GM18951 (cell line): ENCODE data around the gene CDK3.
"Not testable (repeated sequence)": the region's sequence is repeated elsewhere in the genome, so short reads cannot be mapped to it uniquely, and the experiment has no call there.

ENCODE experiments used
- POLR2A ChIP-seq: IDR thresholded peaks from 4 replicates; pipeline ENCODE4 v1.6.1; 2011; ENCODE audit warnings: mild to moderate bottlenecking; ENCODE audit not compliant: insufficient read length, insufficient read depth; ENCODE audit errors: extremely low read depth
- in situ Hi-C: fragments of 300-500 bp; cut with MboI; formaldehyde crosslinking; loops from one replicate; pipeline ENCODE4 v1.12.0; 2022; ENCODE audit warnings: low sequenced_read_pairs, mixed read lengths, inconsistent platforms; ENCODE audit not compliant: unreplicated experiment

The CDK3 gene

DNA sequence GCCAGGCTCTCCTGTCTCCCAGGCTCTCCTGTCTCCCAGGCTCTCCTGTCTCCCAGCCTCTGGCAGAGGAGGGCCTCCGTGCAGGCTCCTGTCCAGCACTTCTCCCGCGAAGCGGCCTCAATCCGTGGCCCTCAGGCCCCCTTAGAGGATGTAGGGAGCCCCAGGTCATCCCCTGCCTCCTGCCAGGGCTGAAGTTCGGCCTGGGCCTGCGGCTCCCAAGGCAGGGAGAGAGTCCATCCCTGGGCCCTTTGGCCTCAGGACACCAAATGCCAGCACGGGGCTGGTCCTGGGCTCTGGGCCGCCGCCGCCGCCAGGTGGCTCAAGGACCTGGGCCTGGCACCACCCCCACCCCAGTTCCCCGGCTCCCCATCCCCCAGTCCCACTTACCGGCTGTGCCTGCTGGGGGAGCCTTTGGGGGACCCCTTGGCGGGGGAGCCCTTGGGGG is 26.1 kb downstream of the CDK3 start:
- in situ Hi-C loops = no loop called here

DNA sequence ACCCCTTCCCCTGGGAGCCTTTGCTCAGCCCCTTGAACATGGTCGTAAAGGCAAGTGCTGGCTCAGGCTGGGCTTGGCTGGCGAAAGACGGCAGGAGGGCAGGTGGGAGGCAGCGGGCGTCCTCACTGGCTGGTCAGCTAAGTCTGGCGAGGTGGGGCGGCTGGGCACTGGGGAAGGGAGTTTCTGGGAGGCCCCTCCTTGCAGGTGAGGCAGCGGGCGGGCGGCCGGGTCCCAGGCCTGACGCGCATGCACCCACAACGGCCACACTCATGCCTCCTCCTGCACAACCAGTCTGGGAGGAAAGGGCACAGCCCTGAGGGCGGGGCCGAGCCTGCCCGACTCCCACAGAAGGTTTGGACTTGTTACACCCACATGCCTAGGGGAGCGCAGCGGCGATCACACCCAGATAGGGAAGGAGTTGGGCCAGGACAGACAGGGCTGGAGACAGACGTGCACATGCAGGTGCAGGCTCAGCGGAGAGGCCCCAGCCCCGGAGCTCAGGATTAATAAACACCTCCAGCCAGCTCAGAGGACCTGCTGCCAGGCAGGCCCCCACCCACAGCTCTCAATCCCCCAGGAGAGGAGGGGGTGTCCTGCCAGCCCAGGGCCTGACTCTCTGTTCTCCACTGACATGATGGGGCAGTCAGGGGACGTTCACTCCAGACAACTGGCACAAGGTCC is 26.6 kb downstream of the CDK3 start, which contains the start of gene EVPL:
Gene EVPL (minus strand): TSS at position 148 of the 681 bp plus-strand sequence. CDS start 108 bp downstream, at position 40.
- in situ Hi-C loops = no loop called here
- no peak for TF ChIP-seq POLR2A

More for the DNA sequence above, 26.1 kb downstream of the CDK3 start:
- TF ChIP-seq POLR2A = no peak

DNA sequence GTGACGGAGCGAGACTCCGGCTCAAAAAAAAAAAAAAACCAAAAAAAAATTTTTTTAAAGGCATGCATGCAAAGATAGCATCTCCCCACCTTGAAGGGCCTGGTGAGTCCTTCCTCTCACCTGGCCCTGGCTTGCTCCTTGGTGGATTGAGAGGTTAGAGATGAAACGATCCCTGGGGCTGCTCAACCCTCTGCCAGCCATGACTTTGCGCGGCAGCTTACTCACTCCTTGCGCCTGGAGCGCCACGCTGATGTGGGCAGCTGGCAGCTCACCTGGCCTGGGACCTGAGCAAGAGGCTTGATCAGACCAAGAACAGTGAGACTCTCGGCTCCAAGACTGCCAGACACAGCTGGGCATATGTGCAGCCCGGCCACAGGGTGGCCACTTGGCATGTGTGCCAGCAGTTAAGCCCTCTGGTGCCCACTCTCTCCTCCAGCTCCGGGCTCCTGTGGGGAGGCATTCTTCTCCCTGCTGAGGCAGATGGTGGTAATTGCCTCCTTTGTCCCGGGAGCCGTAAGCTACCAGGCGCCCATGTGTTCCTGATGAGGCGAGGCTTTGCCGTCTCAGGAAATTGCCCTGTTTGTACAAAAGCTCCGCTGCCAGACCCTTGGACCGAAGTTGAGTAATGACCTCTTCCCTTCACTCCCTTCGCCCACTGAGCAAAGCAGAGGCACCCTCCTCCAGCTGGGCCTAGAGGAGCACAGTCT is 31.6 kb downstream of the CDK3 start:
- in situ Hi-C loops = no loop called here
- no peak for TF ChIP-seq POLR2A

DNA sequence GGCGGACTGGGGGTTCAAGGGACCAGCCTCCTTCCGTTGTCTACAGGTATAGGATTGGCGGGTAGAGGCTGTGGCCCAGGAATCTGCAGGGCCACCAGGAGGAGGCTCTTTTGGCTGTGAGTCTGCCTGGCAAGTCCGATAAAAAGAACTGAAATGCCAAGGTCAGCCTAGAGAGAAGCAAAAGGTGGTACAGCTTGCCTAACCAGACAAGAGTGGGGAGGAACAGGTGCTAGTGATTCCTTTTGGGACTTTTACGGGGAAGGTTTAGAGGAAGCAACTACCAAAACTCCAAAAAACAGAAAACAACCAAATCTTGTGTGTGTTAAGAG is 32.1 kb downstream of the CDK3 start:
- TF ChIP-seq POLR2A = no peak
- in situ Hi-C loops = no loop called here

DNA sequence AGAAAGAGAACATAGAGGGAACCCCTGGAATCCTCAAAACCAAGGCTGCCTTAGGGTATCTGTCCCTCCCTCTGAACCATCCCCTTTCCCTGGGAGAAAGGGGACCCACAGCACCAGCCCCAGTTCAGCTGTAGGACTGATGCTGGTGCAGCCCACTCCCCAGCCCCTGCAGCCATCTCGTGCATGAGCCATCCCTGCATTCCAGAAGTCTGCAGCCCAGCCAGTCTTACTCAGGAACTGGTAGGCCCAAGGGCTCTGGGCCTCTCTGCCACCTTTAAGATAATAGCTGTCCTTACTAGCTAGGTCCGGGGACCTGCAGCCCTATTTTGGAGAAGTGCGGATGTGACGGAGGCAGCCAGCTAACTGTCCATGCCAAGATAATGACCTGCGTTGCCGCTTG is 32.5 kb downstream of the CDK3 start:
- no peak for TF ChIP-seq POLR2A
- in situ Hi-C loops = no loop called here

DNA sequence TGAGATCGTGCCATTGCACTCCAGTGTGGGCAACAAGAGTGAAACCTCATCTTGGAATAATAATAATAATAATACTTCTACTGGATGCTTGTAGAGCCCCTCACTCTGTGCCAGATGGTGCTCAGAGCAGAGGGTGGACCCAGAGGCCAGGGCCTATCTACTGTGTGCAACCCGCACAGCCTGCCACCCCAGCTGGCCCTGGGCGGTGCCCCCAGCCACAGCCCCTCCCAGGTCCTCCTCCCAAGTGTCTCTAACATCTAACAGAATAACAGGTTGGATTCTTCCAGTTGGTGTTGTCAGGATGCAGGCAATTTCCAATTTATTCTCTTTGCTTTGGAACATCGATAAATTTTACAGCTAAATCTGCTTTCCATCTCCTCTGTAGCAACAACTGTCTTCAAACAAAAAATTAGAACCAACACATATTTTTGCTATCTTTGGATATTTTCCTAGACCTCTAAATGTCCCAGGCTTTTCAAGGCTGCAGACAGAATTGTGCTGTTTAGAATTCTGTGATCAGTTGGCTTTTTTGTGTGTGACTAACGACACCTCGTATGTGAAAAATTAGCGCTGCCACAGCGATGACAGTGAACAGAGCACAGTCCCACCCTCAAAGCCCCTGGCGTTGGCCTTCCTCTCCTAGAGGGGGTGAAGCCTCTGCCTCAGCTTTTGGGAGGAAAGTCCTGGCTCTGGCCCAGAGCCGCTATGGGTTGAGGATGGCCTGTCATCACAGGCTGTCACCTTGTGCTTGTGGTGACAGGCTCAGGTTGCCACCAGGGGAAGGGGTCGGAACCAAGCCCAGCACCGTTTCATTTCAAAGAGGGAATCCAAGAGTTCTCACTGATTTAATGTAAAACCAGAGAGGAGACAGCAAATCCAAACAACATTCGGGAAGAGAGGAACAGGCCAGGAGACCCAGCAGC is 34.0 kb downstream of the CDK3 start:
- TF ChIP-seq POLR2A = no peak

DNA sequence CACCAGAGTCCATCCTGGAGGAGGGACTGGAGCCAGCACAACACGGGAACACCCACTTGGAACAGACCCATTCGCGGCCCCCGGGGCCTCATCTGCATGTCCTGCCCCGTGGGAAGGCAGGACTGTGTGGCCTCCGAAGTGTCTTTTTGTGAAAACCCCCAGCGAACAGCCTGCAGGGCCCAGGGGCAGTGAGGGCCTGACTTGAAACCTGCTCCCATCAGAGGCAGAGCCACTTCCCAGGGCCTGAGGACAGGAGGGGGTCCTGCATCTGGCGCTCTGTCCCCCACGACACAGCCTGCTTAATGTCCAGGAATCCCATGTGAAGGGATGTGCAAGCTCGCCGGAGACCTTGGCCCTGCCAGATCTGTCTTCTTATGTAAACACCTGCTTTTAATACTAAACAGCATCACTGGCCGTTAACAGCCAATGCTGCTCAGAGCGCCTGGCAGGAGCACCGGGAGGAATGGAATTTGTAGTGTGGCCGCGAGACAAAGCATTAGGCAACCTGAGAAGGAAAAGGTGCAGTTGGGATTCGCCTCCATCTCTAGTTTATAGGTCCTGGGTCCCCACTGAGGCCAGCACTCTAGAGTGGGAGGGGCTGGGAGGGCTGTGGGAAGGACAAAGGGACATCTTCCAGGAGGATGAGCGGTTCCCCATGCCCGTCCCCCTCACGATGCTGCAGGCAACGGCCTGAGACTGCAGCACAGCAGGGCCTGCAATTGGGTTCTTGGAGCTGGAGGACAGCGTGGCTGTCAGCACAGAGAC is 36.0 kb downstream of the CDK3 start:
- in situ Hi-C loops = no loop called here
- no peak for TF ChIP-seq POLR2A

More for the DNA sequence above, 34.0 kb downstream of the CDK3 start:
- in situ Hi-C loops = no loop called here

DNA sequence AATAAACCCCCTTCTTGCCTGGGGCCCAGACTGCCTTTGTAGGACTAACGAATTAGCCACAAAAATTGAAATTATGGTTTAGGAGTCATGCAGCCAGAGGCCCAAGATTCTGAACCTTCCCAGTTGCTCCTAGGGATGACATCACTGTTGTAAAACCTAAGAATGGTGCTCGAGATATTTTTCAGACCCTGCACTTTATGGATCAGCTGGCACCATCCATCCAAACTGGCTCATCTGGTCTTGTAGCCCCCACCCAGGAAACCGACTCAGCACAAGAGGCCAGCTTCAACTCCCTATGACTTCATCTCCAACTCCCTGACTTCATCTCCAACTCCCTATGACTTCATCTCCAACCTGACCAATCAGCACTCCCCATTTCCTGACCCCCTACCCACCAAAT is 37.4 kb downstream of the CDK3 start:
- no peak for TF ChIP-seq POLR2A
- in situ Hi-C loops = no loop called here

DNA sequence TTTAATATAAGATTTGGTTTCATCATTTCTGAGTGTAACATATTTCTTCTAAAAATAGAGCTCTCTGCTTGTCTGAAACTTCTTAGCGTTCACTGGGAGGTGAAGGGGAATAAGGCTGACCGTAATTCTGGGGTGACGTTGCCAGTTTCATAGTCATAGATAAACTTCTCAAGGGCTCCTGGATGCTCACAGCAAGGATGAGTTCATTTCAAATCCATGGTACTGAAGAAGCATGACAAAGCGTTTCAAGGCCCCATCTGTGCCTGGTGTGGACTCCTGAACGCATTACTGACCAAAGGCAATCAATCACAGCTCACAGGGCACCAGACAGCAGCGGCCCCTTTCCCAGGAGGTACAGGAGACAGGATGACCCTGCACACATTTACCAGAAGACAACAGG is 38.5 kb downstream of the CDK3 start:
- TF ChIP-seq POLR2A = no peak
- in situ Hi-C loops = no loop called here

DNA sequence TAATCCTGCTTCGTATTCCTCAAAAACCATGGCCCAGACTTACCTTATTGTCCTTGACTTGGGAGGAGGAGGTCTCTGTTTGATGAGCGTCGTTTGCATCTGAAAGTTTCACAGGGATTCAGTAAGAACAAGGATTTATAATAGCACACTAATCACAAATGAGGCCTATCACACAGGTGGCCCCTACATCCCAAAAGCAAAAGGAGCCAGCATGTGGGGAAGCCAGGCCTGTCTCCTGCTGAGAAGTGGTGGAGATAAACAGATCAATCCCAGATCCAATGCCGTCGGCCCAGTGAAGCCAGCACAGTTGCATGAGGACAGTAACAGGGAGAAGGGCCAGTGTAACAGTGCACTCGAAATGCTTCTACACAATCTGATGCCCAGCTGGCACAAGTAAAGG is 39.7 kb downstream of the CDK3 start:
- TF ChIP-seq POLR2A = no peak
- in situ Hi-C loops = no loop called here

DNA sequence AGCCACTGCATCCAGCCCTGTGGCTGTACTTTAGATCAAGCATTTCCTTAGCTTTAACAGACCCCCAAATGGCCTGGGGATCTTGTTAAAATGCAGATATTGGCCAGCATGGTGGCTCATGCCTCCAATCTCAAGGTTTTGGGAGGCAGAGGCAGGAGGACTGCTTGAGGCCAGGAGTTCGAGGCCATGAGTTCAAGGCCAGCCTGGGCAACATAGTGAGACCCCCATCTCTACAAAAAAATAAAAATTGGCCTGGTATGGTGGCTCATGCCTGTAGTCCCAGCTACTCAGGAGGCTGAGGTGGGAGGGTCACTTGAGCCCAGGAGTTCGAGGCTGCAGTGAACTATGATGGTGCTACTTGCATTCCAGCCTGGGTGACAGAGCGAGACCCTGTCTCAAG is 42.2 kb downstream of the CDK3 start:
- in situ Hi-C loops = not testable (repeated sequence)

DNA sequence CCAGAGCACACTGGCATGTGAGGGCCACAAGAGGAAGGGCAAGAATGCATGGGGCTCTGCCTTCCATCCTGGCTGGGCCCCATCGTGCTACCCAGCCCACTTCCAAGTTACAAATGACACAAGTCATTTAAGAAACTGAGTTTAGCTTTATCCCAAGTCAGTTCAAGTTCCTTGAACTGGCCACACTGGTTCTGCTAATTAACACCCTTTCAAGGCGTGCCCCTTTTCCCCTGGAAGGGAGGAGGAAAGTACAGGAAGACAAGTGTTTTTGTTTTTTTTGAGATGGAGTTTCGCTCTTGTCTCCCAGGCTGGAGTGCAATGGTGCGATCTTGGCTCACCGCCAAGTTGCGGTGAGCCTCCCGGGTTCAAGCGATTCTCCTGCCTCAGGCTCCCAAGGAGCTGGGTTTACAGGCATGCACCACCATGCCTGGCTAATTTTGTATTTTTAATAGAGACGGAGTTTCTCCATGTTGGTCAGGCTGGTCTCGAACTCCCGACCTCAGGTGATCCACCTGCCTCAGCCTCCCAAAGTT is 43.9 kb downstream of the CDK3 start:
- in situ Hi-C loops = not testable (repeated sequence)

DNA sequence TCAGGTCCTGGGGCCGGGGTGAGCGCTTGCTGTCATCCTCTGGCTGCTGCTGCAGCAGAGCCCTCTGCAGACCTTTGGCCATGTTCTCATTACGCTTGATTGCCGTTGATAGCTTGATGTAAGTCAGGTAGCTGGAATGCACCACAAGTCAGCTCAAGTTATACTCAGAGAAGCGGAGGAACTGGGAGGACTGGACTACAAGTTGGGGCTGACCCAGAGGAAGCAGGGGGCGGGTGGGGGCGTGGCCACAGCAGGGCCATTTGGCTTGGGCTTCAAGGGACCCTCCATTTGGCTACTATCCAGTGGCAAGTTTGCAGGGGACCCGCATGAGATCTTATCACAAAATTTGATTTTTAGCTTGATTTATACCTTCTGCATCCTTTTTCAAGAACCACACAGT is 45.4 kb downstream of the CDK3 start:
- in situ Hi-C loops = no loop called here
- no peak for TF ChIP-seq POLR2A
